SK-N-SH (cell line): ENCODE results near the gene MED27. TPM values are rescaled to one million over a fixed set of nuclear protein-coding genes. Genes with fewer than 3 reads are reported as not detected.

Experiments used
- CTCF ChIA-PET: fragments of 300-600, 350-600 bp; formaldehyde crosslinking; extraction: SDS; loops from one replicate; lab custom pipeline; 2021; lab: Yijun Ruan, JAX
- POLR2A ChIA-PET: fragments of 350-600 bp; sonication (Branson Sonifier 250); formaldehyde crosslinking; extraction: SDS; loops from one replicate; lab custom pipeline; 2020; ENCODE audit warnings: antibody characterized with exemption, inconsistent platforms; lab: Yijun Ruan, JAX
- DNase-seq: peaks from one replicate; pipeline ENCODE4 v3.0.0; 2012
- H2AFZ ChIP-seq: fragments of 200-600 bp; sonication (generic); 2 replicates; pipeline ENCODE4 v1.8.1; 2016; ENCODE audit warnings: antibody characterized with exemption, mild to moderate bottlenecking, low read depth
- H3F3A ChIP-seq: fragments of 200-600 bp; sonication (generic); replicated peaks from 2 replicates; pipeline ENCODE3; 2016; ENCODE audit warnings: antibody characterized with exemption, mild to moderate bottlenecking; ENCODE audit not compliant: insufficient read depth
- H3K27ac ChIP-seq, 2 experiments: fragments of 200-500 bp in 1 of 2; fragments of 200-600 bp in 1 of 2; sonication (Bioruptor generic) in 1 of 2; sonication (generic), shearing (Covaris generic) in 1 of 2; 2 replicates each; pipeline versions ENCODE4 v1.5.1 to v1.6.1; 2014 to 2016; ENCODE audit warnings: low read depth in 2 of 2, inconsistent platforms in 1 of 2, low read length in 1 of 2, mild to moderate bottlenecking in 1 of 2, mixed read lengths in 1 of 2
- H3K27me3 ChIP-seq: fragments of 200-600 bp; sonication (generic), shearing (Covaris generic); 2 replicates; pipeline ENCODE4 v1.6.1; 2016; ENCODE audit warnings: mixed run types; ENCODE audit not compliant: insufficient read depth
- H3K36me3 ChIP-seq, 2 experiments: fragments of 200-500 bp in 1 of 2; fragments of 200-600 bp in 1 of 2; sonication (Bioruptor generic) in 1 of 2; sonication (generic) in 1 of 2; replicated peaks in 1 of 2; 2 replicates each; pipeline versions ENCODE3 to v1.5.1; 2014 to 2016; ENCODE audit warnings: low read length in 1 of 2, mild to moderate bottlenecking in 1 of 2; ENCODE audit not compliant: insufficient read depth in 2 of 2, control insufficient read depth in 1 of 2
- H3K4me1 ChIP-seq, 2 experiments: fragments of 200-500 bp in 1 of 2; fragments of 200-600 bp in 1 of 2; sonication (Bioruptor generic) in 1 of 2; sonication (generic), shearing (Covaris generic) in 1 of 2; 2 replicates each; pipeline versions ENCODE4 v1.5.1 to v1.6.1; 2014 to 2016; ENCODE audit warnings: low read depth in 1 of 2, low read length in 1 of 2, mixed run types in 1 of 2; ENCODE audit not compliant: insufficient read depth in 2 of 2, control insufficient read depth in 1 of 2
- H3K4me2 ChIP-seq: fragments of 200-600 bp; sonication (generic), shearing (Covaris generic); 2 replicates; pipeline ENCODE4 v1.6.1; 2017; ENCODE audit warnings: mixed run types
- H3K4me3 ChIP-seq, 2 experiments: fragments of 200-500 bp in 1 of 2; fragments of 200-600 bp in 1 of 2; sonication (Bioruptor generic) in 1 of 2; sonication (generic), shearing (Covaris generic) in 1 of 2; 2 replicates each; pipeline versions ENCODE4 v1.5.1 to v1.8.1; 2014 to 2016; ENCODE audit warnings: low read depth in 2 of 2, inconsistent platforms in 1 of 2, low read length in 1 of 2, mild to moderate bottlenecking in 1 of 2, mixed read lengths in 1 of 2, moderate library complexity in 1 of 2
- H3K79me2 ChIP-seq: fragments of 200-600 bp; sonication (generic); 2 replicates; pipeline ENCODE4 v1.8.1; 2017; ENCODE audit warnings: mild to moderate bottlenecking; ENCODE audit not compliant: insufficient read depth
- H3K9ac ChIP-seq: fragments of 200-600 bp; sonication (generic); 2 replicates; pipeline ENCODE4 v1.6.1; 2017; ENCODE audit warnings: mixed run types
- H3K9me2 ChIP-seq: fragments of 200-600 bp; sonication (generic); 2 replicates; pipeline ENCODE4 v1.6.1; 2017; ENCODE audit warnings: mixed run types
- H3K9me3 ChIP-seq: fragments of 200-600 bp; sonication (generic); 2 replicates; pipeline ENCODE4 v1.6.1; 2017; ENCODE audit warnings: mixed run types, mild to moderate bottlenecking, moderate library complexity
- H4K20me1 ChIP-seq: fragments of 200-600 bp; sonication (generic); 2 replicates; pipeline ENCODE4 v1.6.1; 2017; ENCODE audit warnings: mild to moderate bottlenecking, mixed run types; ENCODE audit not compliant: insufficient read depth
- CHD2 ChIP-seq: fragments of 150-350 bp; IDR thresholded peaks from 2 replicates; pipeline ENCODE4 v1.6.1; 2018; ENCODE audit warnings: low read length; ENCODE audit not compliant: partially characterized antibody
- ELF1 ChIP-seq: IDR thresholded peaks from 2 replicates; pipeline ENCODE4 v1.4.0; 2012
- EP300 ChIP-seq, 2 experiments: IDR thresholded peaks; 2 replicates each; pipeline versions ENCODE4 v1.4.0 to v1.6.1; 2012; ENCODE audit warnings: borderline replicate concordance in 1 of 2, low read depth in 1 of 2, low read length in 1 of 2
- EZH2phosphoT487 ChIP-seq: fragments of 200-600 bp; sonication (generic); IDR thresholded peaks from 2 replicates; pipeline ENCODE4 v1.6.1; 2017; ENCODE audit warnings: low read depth, mixed run types, mild to moderate bottlenecking, antibody characterized with exemption, moderate library complexity, borderline replicate concordance
- FOSL2 ChIP-seq: IDR thresholded peaks from 2 replicates; pipeline ENCODE4 v1.4.0; 2012; ENCODE audit warnings: low read depth, mild to moderate bottlenecking, moderate library complexity, borderline replicate concordance
- FOXJ3 ChIP-seq: sonication (generic); formaldehyde crosslinking; IDR thresholded peaks from 2 replicates; pipeline ENCODE4 v1.5.1; 2020; ENCODE audit warnings: mild to moderate bottlenecking, missing genetic modification reagents
- GABPA ChIP-seq: IDR thresholded peaks from 2 replicates; pipeline ENCODE4 v1.4.0; 2012; ENCODE audit warnings: low read depth, mild to moderate bottlenecking
- GATA2 ChIP-seq: sonication (generic); formaldehyde crosslinking; IDR thresholded peaks from 2 replicates; pipeline ENCODE4 v1.5.0; 2020; ENCODE audit warnings: mild to moderate bottlenecking, missing genetic modification reagents
- JUND ChIP-seq: IDR thresholded peaks from 2 replicates; pipeline ENCODE4 v1.4.0; 2012
- MEF2A ChIP-seq: IDR thresholded peaks from 2 replicates; pipeline ENCODE4 v1.4.0; 2012; ENCODE audit warnings: low read depth, borderline replicate concordance
- NFIC ChIP-seq: IDR thresholded peaks from 2 replicates; pipeline ENCODE4 v1.4.0; 2012; ENCODE audit warnings: borderline replicate concordance
- NRF1 ChIP-seq: IDR thresholded peaks from 2 replicates; pipeline ENCODE4 v1.6.1; 2012; ENCODE audit warnings: low read depth, mild to moderate bottlenecking, low read length
- POLR2AphosphoS5 ChIP-seq: IDR thresholded peaks from 2 replicates; pipeline ENCODE4 v1.6.1; 2012; ENCODE audit warnings: low read depth, low read length
- RCOR1 ChIP-seq: fragments of 150-350 bp; IDR thresholded peaks from 2 replicates; pipeline ENCODE4 v1.6.1; 2017; ENCODE audit warnings: antibody characterized with exemption, low read length
- SIN3A ChIP-seq: IDR thresholded peaks from 2 replicates; pipeline ENCODE4 v1.6.1; 2012; ENCODE audit warnings: low read depth, mild to moderate bottlenecking, low read length, moderate library complexity, borderline replicate concordance
- SMC3 ChIP-seq: IDR thresholded peaks from 2 replicates; pipeline ENCODE4 v1.6.1; 2012; ENCODE audit warnings: low read depth, low read length, improper control_type of control experiment
- TCF12 ChIP-seq: IDR thresholded peaks from 2 replicates; pipeline ENCODE4 v1.4.0; 2012
- YY1 ChIP-seq: IDR thresholded peaks from 2 replicates; pipeline ENCODE4 v1.4.0; 2012; ENCODE audit warnings: low read depth, mild to moderate bottlenecking
- ZBTB33 ChIP-seq: IDR thresholded peaks from 2 replicates; pipeline ENCODE4 v1.4.0; 2012; ENCODE audit warnings: low read depth, borderline replicate concordance
- WGBS: methylation state at CpG from one replicate; pipeline ENCODE4 v1.1.6; 2017; ENCODE audit warnings: low lambda C conversion rate; 5-methylcytosine and 5-hydroxymethylcytosine counted together
- polyA plus RNA-seq, 3 experiments: library from polyadenylated mRNA; depleted of rRNA; stranded (reverse); fragments of >200 nt; gene quantifications; 2 replicates each; pipeline ENCODE4 v1.2.3, GENCODE V29; 2012
- TF ChIP-seq, protein P1 (sequence below): fragments of 150-350 bp; IDR thresholded peaks from 2 replicates; pipeline ENCODE4 v1.6.1; 2016; ENCODE audit warnings: mild to moderate bottlenecking, low read depth, low read length
- TF ChIP-seq, protein P2 (sequence below): IDR thresholded peaks from 2 replicates; pipeline ENCODE4 v1.4.0; 2012; ENCODE audit warnings: low read depth
- TF ChIP-seq, protein P3 (sequence below): fragments of 200-600 bp; sonication (generic); IDR thresholded peaks from 2 replicates; pipeline ENCODE4 v1.6.1; 2017; ENCODE audit warnings: antibody characterized with exemption, mild to moderate bottlenecking, moderate library complexity

MED27 gene
- polyA plus RNA-seq, 1 of the 3 experiments (the other 2 are of a cell fraction): 35.0 TPM

DNA sequence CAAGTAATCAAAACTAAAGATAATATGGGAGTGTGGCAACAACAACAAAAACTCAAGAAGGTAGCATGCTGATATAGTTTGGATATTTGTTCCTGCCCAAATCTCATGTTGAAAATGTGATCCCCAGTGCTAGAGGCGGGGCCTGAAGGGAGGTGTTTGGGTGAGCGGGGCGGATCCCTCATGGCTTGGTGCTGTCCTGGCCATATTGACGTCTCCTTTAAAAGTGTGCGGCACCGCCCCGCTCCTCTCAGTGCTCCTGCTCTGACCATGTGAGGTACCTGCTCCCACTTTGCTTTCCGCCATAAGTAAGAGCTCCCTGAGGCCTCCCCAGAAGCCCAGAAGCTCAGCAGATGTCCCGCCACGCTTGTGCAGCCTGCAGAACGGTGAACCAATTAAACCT is 25.6 kb downstream of the MED27 start:
- Histone ChIP-seq H3K4me1 (no peaks in the 10 kb centered on the region), H3K4me2 (no peak overlapping the region), H3K79me2 (peaks cover 45% of the 10 kb centered on the region), H3K4me3 (no peak overlapping the region), H3K9ac (no peak overlapping the region), H3K27me3 (no peaks in the 10 kb centered on the region), H3K36me3 (peaks cover 0 to 4% of the 10 kb centered on the region in 2 experiments), H3F3A (no peaks in the 10 kb centered on the region), H3K27ac (no peak overlapping the region), H4K20me1 (peaks cover 15% of the 10 kb centered on the region), H2AFZ (no peak overlapping the region), H3K9me3 (no peaks in the 10 kb centered on the region), H3K9me2 (no peaks in the 10 kb centered on the region)
- DNase-seq: no peak
- TF ChIP-seq, protein P1, sequence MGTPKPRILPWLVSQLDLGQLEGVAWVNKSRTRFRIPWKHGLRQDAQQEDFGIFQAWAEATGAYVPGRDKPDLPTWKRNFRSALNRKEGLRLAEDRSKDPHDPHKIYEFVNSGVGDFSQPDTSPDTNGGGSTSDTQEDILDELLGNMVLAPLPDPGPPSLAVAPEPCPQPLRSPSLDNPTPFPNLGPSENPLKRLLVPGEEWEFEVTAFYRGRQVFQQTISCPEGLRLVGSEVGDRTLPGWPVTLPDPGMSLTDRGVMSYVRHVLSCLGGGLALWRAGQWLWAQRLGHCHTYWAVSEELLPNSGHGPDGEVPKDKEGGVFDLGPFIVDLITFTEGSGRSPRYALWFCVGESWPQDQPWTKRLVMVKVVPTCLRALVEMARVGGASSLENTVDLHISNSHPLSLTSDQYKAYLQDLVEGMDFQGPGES: no peak
- TF ChIP-seq JUND: no peak
- TF ChIP-seq SIN3A: no peak
- TF ChIP-seq, protein P2, sequence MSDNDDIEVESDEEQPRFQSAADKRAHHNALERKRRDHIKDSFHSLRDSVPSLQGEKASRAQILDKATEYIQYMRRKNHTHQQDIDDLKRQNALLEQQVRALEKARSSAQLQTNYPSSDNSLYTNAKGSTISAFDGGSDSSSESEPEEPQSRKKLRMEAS: no peak
- no peak for TF ChIP-seq MEF2A
- TF ChIP-seq EZH2phosphoT487: no peak
- TF ChIP-seq RCOR1: no peak
- no peak for TF ChIP-seq YY1
- POLR2A ChIA-PET: no interaction called here
- CTCF ChIA-PET: no interaction called here
- WGBS: 95% methylated on average over 10 of the region's 11 CpGs

DNA sequence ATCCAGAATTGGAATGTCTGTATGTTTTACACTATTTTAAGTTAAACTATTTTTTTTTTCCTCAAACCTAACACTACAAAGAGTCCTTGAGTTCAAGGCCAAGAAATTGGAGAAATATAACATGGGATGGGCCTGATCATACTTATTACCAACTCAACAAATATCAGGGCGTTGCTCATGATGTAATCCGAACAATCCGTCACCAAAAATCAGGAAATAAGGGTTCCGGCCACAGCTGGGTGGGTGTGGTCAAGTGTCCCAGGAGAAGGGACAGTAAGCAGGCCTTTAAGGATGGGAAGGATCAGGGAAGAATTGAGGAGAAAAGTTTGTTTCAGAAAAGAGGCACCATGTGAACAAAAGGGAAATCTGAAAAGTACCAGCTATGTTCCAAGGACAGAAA is 29.8 kb downstream of the MED27 start:
- DNase-seq: no peak
- Histone ChIP-seq H3K4me1 (peaks cover 2 to 3% of the 10 kb centered on the region in 2 experiments; a peak in 2 of 4 replicates), H3K9me3 (no peaks in the 10 kb centered on the region), H4K20me1 (peaks cover 5% of the 10 kb centered on the region), H3K9me2 (no peaks in the 10 kb centered on the region; the same call in 1 of the 2 replicates), H3F3A (no peaks in the 10 kb centered on the region), H3K4me2 (no peak overlapping the region), H3K4me3 (no peak overlapping the region), H3K9ac (no peak overlapping the region), H2AFZ (no peak overlapping the region), H3K36me3 (no peaks in the 10 kb centered on the region), H3K27ac (no peak overlapping the region), H3K79me2 (peaks cover 46% of the 10 kb centered on the region), H3K27me3 (no peaks in the 10 kb centered on the region)
- CTCF ChIA-PET: interaction anchor here (0.6 to 1.0 kb wide), 2 partner anchors 109 to 187 kb away, joined by 3 read pairs; no protein-coding TSS in a partner anchor
- POLR2A ChIA-PET: interaction anchor here (0.8 kb wide), 1 partner anchor 216 kb away, joined by 3 read pairs; no protein-coding TSS in a partner anchor
- TF ChIP-seq, protein P2: no peak
- no peak for TF ChIP-seq FOXJ3
- no peak for TF ChIP-seq YY1
- TF ChIP-seq SMC3: no peak
- TF ChIP-seq NRF1: no peak
- no peak for TF ChIP-seq POLR2AphosphoS5
- no peak for TF ChIP-seq SIN3A
- TF ChIP-seq FOSL2: no peak
- TF ChIP-seq NFIC: no peak
- TF ChIP-seq CHD2: no peak
- no peak for TF ChIP-seq MEF2A
- TF ChIP-seq, protein P3, sequence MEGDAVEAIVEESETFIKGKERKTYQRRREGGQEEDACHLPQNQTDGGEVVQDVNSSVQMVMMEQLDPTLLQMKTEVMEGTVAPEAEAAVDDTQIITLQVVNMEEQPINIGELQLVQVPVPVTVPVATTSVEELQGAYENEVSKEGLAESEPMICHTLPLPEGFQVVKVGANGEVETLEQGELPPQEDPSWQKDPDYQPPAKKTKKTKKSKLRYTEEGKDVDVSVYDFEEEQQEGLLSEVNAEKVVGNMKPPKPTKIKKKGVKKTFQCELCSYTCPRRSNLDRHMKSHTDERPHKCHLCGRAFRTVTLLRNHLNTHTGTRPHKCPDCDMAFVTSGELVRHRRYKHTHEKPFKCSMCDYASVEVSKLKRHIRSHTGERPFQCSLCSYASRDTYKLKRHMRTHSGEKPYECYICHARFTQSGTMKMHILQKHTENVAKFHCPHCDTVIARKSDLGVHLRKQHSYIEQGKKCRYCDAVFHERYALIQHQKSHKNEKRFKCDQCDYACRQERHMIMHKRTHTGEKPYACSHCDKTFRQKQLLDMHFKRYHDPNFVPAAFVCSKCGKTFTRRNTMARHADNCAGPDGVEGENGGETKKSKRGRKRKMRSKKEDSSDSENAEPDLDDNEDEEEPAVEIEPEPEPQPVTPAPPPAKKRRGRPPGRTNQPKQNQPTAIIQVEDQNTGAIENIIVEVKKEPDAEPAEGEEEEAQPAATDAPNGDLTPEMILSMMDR: no peak
- TF ChIP-seq GABPA: no peak
- no peak for TF ChIP-seq EP300 (IDR thresholded peaks at IDR 0.05; ENCODE audit: borderline replicate concordance in 1 of 2, low read depth in 1 of 2, low read length in 1 of 2)
- TF ChIP-seq ZBTB33: no peak
- TF ChIP-seq GATA2 (CRISPR knock-in tag): no peak
- no peak for TF ChIP-seq ELF1
- no peak for TF ChIP-seq TCF12
- 97% methylated on average over 4 of the region's 4 CpGs for WGBS
